H9 (cell line): Measurements from ENCODE around the gene VSX1. TPM values are rescaled to one million over a fixed set of nuclear protein-coding genes. Genes with fewer than 3 reads are reported as not detected.

Experiments used
- DNase-seq: peaks from one replicate; pipeline ENCODE4 v3.0.0-alpha.2; 2017
- H2AFZ ChIP-seq: one replicate; pipeline ENCODE4 v1.6.1; 2013; ENCODE audit warnings: mild to moderate bottlenecking, low read length, control low read depth, moderate library complexity
- H2AK5ac ChIP-seq: 2 replicates; pipeline ENCODE4 v1.6.1; 2013; ENCODE audit warnings: low read length, control low read depth, mixed read lengths; ENCODE audit not compliant: insufficient read length
- H2BK120ac ChIP-seq: one replicate; pipeline ENCODE4 v1.6.1; 2013; ENCODE audit warnings: low read depth, mild to moderate bottlenecking, low read length, control low read depth, inconsistent platforms; ENCODE audit not compliant: poor library complexity, severe bottlenecking
- H2BK12ac ChIP-seq: 2 replicates; pipeline ENCODE4 v1.6.1; 2013; ENCODE audit warnings: low read length, control low read depth, mixed read lengths, low read depth; ENCODE audit not compliant: insufficient read length
- H2BK15ac ChIP-seq: 2 replicates; pipeline ENCODE4 v1.6.1; 2013; ENCODE audit warnings: low read depth, low read length, control low read depth
- H2BK20ac ChIP-seq: one replicate; pipeline ENCODE4 v1.6.1; 2013; ENCODE audit warnings: low read depth, mild to moderate bottlenecking, low read length, control low read depth, inconsistent platforms; ENCODE audit not compliant: poor library complexity, severe bottlenecking
- H2BK5ac ChIP-seq: 2 replicates; pipeline ENCODE4 v1.6.1; 2013; ENCODE audit warnings: low read length, control low read depth, mixed read lengths; ENCODE audit not compliant: insufficient read length
- H3K14ac ChIP-seq: 2 replicates; pipeline ENCODE4 v1.6.1; 2013; ENCODE audit warnings: low read length, control low read depth; ENCODE audit not compliant: insufficient read depth
- H3K18ac ChIP-seq: 2 replicates; pipeline ENCODE4 v1.6.1; 2013; ENCODE audit warnings: low read depth, mild to moderate bottlenecking, mixed read lengths, low read length, control low read depth; ENCODE audit not compliant: insufficient read length
- H3K23ac ChIP-seq: 2 replicates; pipeline ENCODE4 v1.6.1; 2013; ENCODE audit warnings: low read length, control low read depth, mixed read lengths, low read depth; ENCODE audit not compliant: insufficient read length
- H3K23me2 ChIP-seq: 2 replicates; pipeline ENCODE4 v1.6.1; 2013; ENCODE audit warnings: low read depth, mild to moderate bottlenecking, mixed read lengths, low read length, control low read depth; ENCODE audit not compliant: insufficient read length, poor library complexity, severe bottlenecking
- H3K27ac ChIP-seq: 2 replicates; pipeline ENCODE4 v1.5.1; 2013; ENCODE audit warnings: low read length, control low read depth, mixed read lengths, low read depth; ENCODE audit not compliant: insufficient read length
- H3K27me3 ChIP-seq: 2 replicates; pipeline ENCODE4 v1.6.1; 2013; ENCODE audit warnings: low read length, control low read depth, inconsistent platforms; ENCODE audit not compliant: insufficient read depth
- H3K4ac ChIP-seq: 2 replicates; pipeline ENCODE4 v1.6.1; 2013; ENCODE audit warnings: low read depth, mild to moderate bottlenecking, control low read depth, inconsistent platforms, low read length, moderate library complexity
- H3K4me1 ChIP-seq: 2 replicates; pipeline ENCODE4 v1.6.1; 2013; ENCODE audit warnings: low read length, control low read depth, inconsistent platforms; ENCODE audit not compliant: insufficient read depth
- H3K4me2 ChIP-seq: 2 replicates; pipeline ENCODE4 v1.6.1; 2013; ENCODE audit warnings: low read length, control low read depth, mixed read lengths; ENCODE audit not compliant: insufficient read length, insufficient read depth
- H3K56ac ChIP-seq: 2 replicates; pipeline ENCODE4 v1.6.1; 2013; ENCODE audit warnings: low read depth, mild to moderate bottlenecking, mixed read lengths, low read length, control low read depth; ENCODE audit not compliant: insufficient read length
- H3K79me1 ChIP-seq: 2 replicates; pipeline ENCODE4 v1.6.1; 2013; ENCODE audit warnings: low read depth, mild to moderate bottlenecking, moderate library complexity, low read length, control low read depth, inconsistent platforms; ENCODE audit not compliant: insufficient read depth, poor library complexity, severe bottlenecking
- H3K79me2 ChIP-seq: 2 replicates; pipeline ENCODE4 v1.6.1; 2013; ENCODE audit warnings: low read length, control low read depth, inconsistent platforms; ENCODE audit not compliant: insufficient read depth
- H3K9ac ChIP-seq: 2 replicates; pipeline ENCODE4 v1.6.1; 2013; ENCODE audit warnings: low read length, control low read depth, mixed read lengths; ENCODE audit not compliant: insufficient read length; ENCODE audit errors: extremely low read depth
- H3K9me3 ChIP-seq: one replicate; pipeline ENCODE4 v1.6.1; 2013; ENCODE audit warnings: low read depth, low read length, inconsistent platforms; ENCODE audit not compliant: control insufficient read depth
- H3T11ph ChIP-seq: one replicate; pipeline ENCODE4 v1.6.1; 2013; ENCODE audit warnings: mild to moderate bottlenecking, low read length, control low read depth, inconsistent platforms
- H4K20me1 ChIP-seq: one replicate; pipeline ENCODE4 v1.6.1; 2013; ENCODE audit not compliant: control insufficient read depth, insufficient read length, insufficient read depth
- H4K5ac ChIP-seq: 2 replicates; pipeline ENCODE4 v1.6.1; 2013; ENCODE audit warnings: low read depth, mild to moderate bottlenecking, mixed read lengths, low read length, control low read depth; ENCODE audit not compliant: insufficient read length
- H4K8ac ChIP-seq: replicated peaks from 2 replicates; pipeline ENCODE4 v1.6.1; 2013; ENCODE audit warnings: low read length, control low read depth, mixed read lengths, low read depth; ENCODE audit not compliant: insufficient read length
- H4K91ac ChIP-seq: 2 replicates; pipeline ENCODE4 v1.6.1; 2013; ENCODE audit warnings: low read depth, mild to moderate bottlenecking, moderate library complexity, mixed read lengths, low read length, control low read depth; ENCODE audit not compliant: insufficient read length
- H3K27ac Mint-ChIP-seq, 3 experiments: 2 replicates in 2 of 3; 3 replicates in 1 of 3; pipeline ENCODE4 v1.8.0; 2020 to 2021; ENCODE audit warnings: mixed read lengths in 3 of 3, mild to moderate bottlenecking in 1 of 3, moderate library complexity in 1 of 3
- H3K27me3 Mint-ChIP-seq: 2 replicates; pipeline ENCODE4 v1.8.0; 2021; ENCODE audit warnings: low read depth, mild to moderate bottlenecking, moderate library complexity, mixed read lengths
- H3K36me3 Mint-ChIP-seq, 3 experiments: 2 replicates in 2 of 3; 3 replicates in 1 of 3; pipeline ENCODE4 v1.8.0; 2020 to 2021; ENCODE audit warnings: low read depth in 3 of 3, mixed read lengths in 3 of 3; ENCODE audit not compliant: insufficient read depth in 1 of 3
- H3K4me1 Mint-ChIP-seq, 2 experiments: 2 replicates each; pipeline ENCODE4 v1.8.0; 2020; ENCODE audit warnings: mixed read lengths in 2 of 2
- H3K4me3 Mint-ChIP-seq, 2 experiments: 2 replicates in 1 of 2; 3 replicates in 1 of 2; pipeline ENCODE4 v1.8.0; 2020 to 2021; ENCODE audit warnings: mild to moderate bottlenecking in 2 of 2, mixed read lengths in 2 of 2, moderate library complexity in 1 of 2
- H3K9me3 Mint-ChIP-seq, 2 experiments: 2 replicates in 1 of 2; 3 replicates in 1 of 2; pipeline ENCODE4 v1.8.0; 2020; ENCODE audit warnings: mild to moderate bottlenecking in 2 of 2, mixed read lengths in 2 of 2, moderate library complexity in 1 of 2
- WGBS: extraction: QIAGEN DNeasy Blood & Tissue Kit; methylation state at CpG from one replicate; pipeline ENCODE4 v1.1.7; 2013; ENCODE audit warnings: missing lambda C conversion rate, low lambda C conversion rate, mixed read lengths; ENCODE audit not compliant: insufficient read length; ENCODE audit errors: extremely low coverage; 5-methylcytosine and 5-hydroxymethylcytosine counted together
- total RNA-seq: library from RNA; stranded (reverse); gene quantifications from 2 replicates; pipeline ENCODE4 v1.2.1, GENCODE V29; 2021
- TF ChIP-seq, protein P1 (sequence below): fragments of 200-600 bp; sonication (generic); conservative IDR thresholded peaks from 3 replicates; pipeline ENCODE4 v1.8.0; 2021; ENCODE audit warnings: antibody characterized with exemption, mild to moderate bottlenecking

VSX1 gene
- total RNA-seq, 1 experiment from 2014 or later, result not detected

GRCh38 chr20:25049261-25050060 is 32.5 kb downstream of the VSX1 start:
- H3K4me1 Mint-ChIP-seq, result peaks cover 10% of the 10 kb centered on the region in 2 experiments; a peak in 3 of 4 replicates
- H3K27me3 ChIP-seq, result no peaks in the 10 kb centered on the region; the same call in 1 of the 2 replicates
- H4K8ac ChIP-seq, result no peak overlapping the region
- no CpG with 5 or more reads among the region's 16 CpGs for WGBS
- H4K91ac ChIP-seq, result no peak overlapping the region
- no peak overlapping the region for H2BK20ac ChIP-seq
- no peak overlapping the region for H2AK5ac ChIP-seq
- no peak overlapping the region for H2BK5ac ChIP-seq
- no peak overlapping the region for H2BK15ac ChIP-seq
- no peaks in the 10 kb centered on the region for H3K79me1 ChIP-seq
- peaks cover 37% of the 10 kb centered on the region for H3K27me3 Mint-ChIP-seq
- H4K5ac ChIP-seq, result no peak overlapping the region
- no peak overlapping the region for H3K14ac ChIP-seq
- no peaks in the 10 kb centered on the region for H4K20me1 ChIP-seq
- DNase-seq, result no peak
- no peak overlapping the region for H3K18ac ChIP-seq
- H3K4ac ChIP-seq, result no peak overlapping the region
- H3K27ac Mint-ChIP-seq, result no peak overlapping the region
- no peak overlapping the region for H3K4me2 ChIP-seq
- H3K9me3 Mint-ChIP-seq, result no peaks in the 10 kb centered on the region
- H3K36me3 Mint-ChIP-seq, result no peaks in the 10 kb centered on the region
- H2BK12ac ChIP-seq, result no peak overlapping the region
- H3K27ac ChIP-seq, result no peak overlapping the region
- no peaks in the 10 kb centered on the region for H3K4me1 ChIP-seq
- H3K9ac ChIP-seq, result no peak overlapping the region
- H3T11ph ChIP-seq, result no peak overlapping the region
- H3K56ac ChIP-seq, result no peak overlapping the region
- no peak overlapping the region for H3K23ac ChIP-seq
- H3K79me2 ChIP-seq, result no peaks in the 10 kb centered on the region
- H3K23me2 ChIP-seq, result no peaks in the 10 kb centered on the region
- no peaks in the 10 kb centered on the region for H3K9me3 ChIP-seq
- TF ChIP-seq, protein P1, sequence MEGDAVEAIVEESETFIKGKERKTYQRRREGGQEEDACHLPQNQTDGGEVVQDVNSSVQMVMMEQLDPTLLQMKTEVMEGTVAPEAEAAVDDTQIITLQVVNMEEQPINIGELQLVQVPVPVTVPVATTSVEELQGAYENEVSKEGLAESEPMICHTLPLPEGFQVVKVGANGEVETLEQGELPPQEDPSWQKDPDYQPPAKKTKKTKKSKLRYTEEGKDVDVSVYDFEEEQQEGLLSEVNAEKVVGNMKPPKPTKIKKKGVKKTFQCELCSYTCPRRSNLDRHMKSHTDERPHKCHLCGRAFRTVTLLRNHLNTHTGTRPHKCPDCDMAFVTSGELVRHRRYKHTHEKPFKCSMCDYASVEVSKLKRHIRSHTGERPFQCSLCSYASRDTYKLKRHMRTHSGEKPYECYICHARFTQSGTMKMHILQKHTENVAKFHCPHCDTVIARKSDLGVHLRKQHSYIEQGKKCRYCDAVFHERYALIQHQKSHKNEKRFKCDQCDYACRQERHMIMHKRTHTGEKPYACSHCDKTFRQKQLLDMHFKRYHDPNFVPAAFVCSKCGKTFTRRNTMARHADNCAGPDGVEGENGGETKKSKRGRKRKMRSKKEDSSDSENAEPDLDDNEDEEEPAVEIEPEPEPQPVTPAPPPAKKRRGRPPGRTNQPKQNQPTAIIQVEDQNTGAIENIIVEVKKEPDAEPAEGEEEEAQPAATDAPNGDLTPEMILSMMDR, result no peak
- no peak overlapping the region for H3K4me3 Mint-ChIP-seq
- no peak overlapping the region for H2AFZ ChIP-seq
- H2BK120ac ChIP-seq, result no peak overlapping the region
